Measurements from ENCODE around the gene NR2F2.

GRCh38 chr15:96296264-96296663 lies 34.2 kb upstream of the NR2F2 start:
- TF ChIP-seq POLR2AphosphoS5 (IDR thresholded peaks at IDR 0.05) (no peak), CTCF (IDR thresholded peaks at IDR 0.05) (no peak), EP300 (IDR thresholded peaks at IDR 0.05; ENCODE audit: low read depth) (no peak)

All from transverse colon (tissue), 4 donors.